OCI-LY3 (cell line): ENCODE measurements around the gene CIDEB.

Experiments
- CTCF ChIP-seq: fragments of 200-600, 300-600 bp; sonication (generic); IDR thresholded peaks from 2 replicates; pipeline ENCODE4 v1.5.1; 2014; ENCODE audit warnings: antibody characterized with exemption, low read length, low read depth
- EZH2phosphoT487 ChIP-seq: fragments of 200-600 bp; shearing (Covaris generic); IDR thresholded peaks from 2 replicates; pipeline ENCODE4 v1.6.1; 2018; ENCODE audit warnings: antibody characterized with exemption, mixed run types, low read depth

- TF ChIP-seq CTCF (no peak), EZH2phosphoT487 (no peak)
Observed at GRCh38 chr14:24256960-24257359, 50.8 kb downstream of the CIDEB start.
